Neural progenitor cell (in vitro differentiated cells): ENCODE results near the gene ZNF595. TPM values are rescaled to one million over a fixed set of nuclear protein-coding genes. Genes with fewer than 3 reads are reported as not detected.
"Not testable (repeated sequence)": the region's sequence is repeated elsewhere in the genome, so short reads cannot be mapped to it uniquely, and the experiment has no call there.

Source experiments
- DNase-seq: peaks from one replicate; pipeline ENCODE4 v3.0.0-alpha.2; 2016; ENCODE audit warnings: low spot score
- H2AFZ ChIP-seq: fragments of 200-600 bp; sonication (generic); replicated peaks from 2 replicates; pipeline ENCODE4 v1.6.1; 2016; ENCODE audit warnings: antibody characterized with exemption
- H3F3A ChIP-seq: fragments of 200-600 bp; sonication (generic); 2 replicates; pipeline ENCODE4 v1.6.1; 2016; ENCODE audit warnings: antibody characterized with exemption, low read depth
- H3K27ac ChIP-seq: fragments of 200-600 bp; sonication (generic); 2 replicates; pipeline ENCODE4 v1.5.1; 2016; ENCODE audit warnings: mild to moderate bottlenecking
- H3K27me3 ChIP-seq: fragments of 200-600 bp; sonication (generic); 2 replicates; pipeline ENCODE4 v1.6.1; 2016; ENCODE audit warnings: mild to moderate bottlenecking, moderate library complexity
- H3K36me3 ChIP-seq: fragments of 200-600 bp; sonication (generic); 2 replicates; pipeline ENCODE4 v1.5.1; 2016
- H3K4me1 ChIP-seq: fragments of 200-600 bp; sonication (generic); 2 replicates; pipeline ENCODE4 v1.6.1; 2016; ENCODE audit warnings: mixed run types
- H3K4me2 ChIP-seq: fragments of 200-600 bp; sonication (generic); 2 replicates; pipeline ENCODE4 v1.6.1; 2016
- H3K4me3 ChIP-seq: fragments of 200-600 bp; sonication (generic); 2 replicates; pipeline ENCODE4 v1.5.1; 2016
- H3K79me2 ChIP-seq: fragments of 200-600 bp; sonication (generic); 2 replicates; pipeline ENCODE4 v1.6.1; 2016; ENCODE audit warnings: low read depth
- H3K9ac ChIP-seq: fragments of 200-600 bp; sonication (generic); 2 replicates; pipeline ENCODE4 v1.6.1; 2016
- H3K9me3 ChIP-seq: fragments of 200-600 bp; sonication (generic); 2 replicates; pipeline ENCODE4 v1.5.1; 2016; ENCODE audit warnings: low read depth
- H4K20me1 ChIP-seq: fragments of 200-600 bp; sonication (generic); 2 replicates; pipeline ENCODE4 v1.6.1; 2016; ENCODE audit warnings: low read depth
- H3K27ac Mint-ChIP-seq: 3 replicates; pipeline ENCODE4 v1.8.0; 2021; ENCODE audit warnings: mixed read lengths
- H3K27me3 Mint-ChIP-seq: 2 replicates; pipeline ENCODE4 v1.8.0; 2022; ENCODE audit warnings: low read depth, mild to moderate bottlenecking, inconsistent platforms, moderate library complexity, mixed read lengths; ENCODE audit not compliant: insufficient read depth
- H3K36me3 Mint-ChIP-seq: 3 replicates; pipeline ENCODE4 v1.8.0; 2021; ENCODE audit warnings: mixed read lengths
- H3K4me1 Mint-ChIP-seq: 3 replicates; pipeline ENCODE4 v1.8.0; 2021; ENCODE audit warnings: mixed read lengths
- H3K4me3 Mint-ChIP-seq: 3 replicates; pipeline ENCODE4 v1.8.0; 2021; ENCODE audit warnings: mild to moderate bottlenecking, moderate library complexity, mixed read lengths
- H3K9me3 Mint-ChIP-seq: 3 replicates; pipeline ENCODE4 v1.8.0; 2020; ENCODE audit warnings: mixed read lengths
- EZH2 ChIP-seq: fragments of 200-600 bp; sonication (generic); IDR thresholded peaks from 2 replicates; pipeline ENCODE4 v1.6.1; 2017; ENCODE audit warnings: antibody characterized with exemption, mild to moderate bottlenecking, moderate library complexity
- EZH2phosphoT487 ChIP-seq: fragments of 200-600 bp; sonication (generic); IDR thresholded peaks from 2 replicates; pipeline ENCODE4 v1.6.1; 2017; ENCODE audit warnings: antibody characterized with exemption
- total RNA-seq: library from RNA; depleted of rRNA; stranded (reverse); fragments of >200 nt; gene quantifications from 2 replicates; pipeline ENCODE4 v1.2.3, GENCODE V29; 2015; ENCODE audit warnings: low replicate concordance
- TF ChIP-seq, protein P1 (sequence below): fragments of 200-600 bp; sonication (generic); IDR thresholded peaks from 2 replicates; pipeline ENCODE4 v1.5.1; 2017; ENCODE audit warnings: antibody characterized with exemption, mild to moderate bottlenecking

Gene ZNF595
- total RNA-seq, 1 donor from 2014 or later, result 36.0 TPM

- H3K9ac ChIP-seq, H3K4me1 Mint-ChIP-seq, H3K4me2 ChIP-seq, H3K27ac ChIP-seq, H3K9me3 Mint-ChIP-seq, DNase-seq, H4K20me1 ChIP-seq, H3K4me3 ChIP-seq, H3K27me3 ChIP-seq, H3K27me3 Mint-ChIP-seq, H3K79me2 ChIP-seq, H2AFZ ChIP-seq, H3K4me3 Mint-ChIP-seq, H3K4me1 ChIP-seq, H3K36me3 Mint-ChIP-seq, H3K36me3 ChIP-seq, H3F3A ChIP-seq, H3K27ac Mint-ChIP-seq: not testable (repeated sequence)
- H3K9me3 ChIP-seq, result peaks cover 11% of the 10 kb centered on the region
Measured at GRCh38 chr4:51655-52277, 1.4 kb upstream of the ZNF595 start.

- H3K4me3 Mint-ChIP-seq, H3K79me2 ChIP-seq, H3K27me3 Mint-ChIP-seq, H3K4me2 ChIP-seq, H3K27ac Mint-ChIP-seq, H3K9me3 ChIP-seq, H3K9me3 Mint-ChIP-seq, H3F3A ChIP-seq, H3K27ac ChIP-seq, H4K20me1 ChIP-seq, H3K36me3 ChIP-seq, H3K4me1 Mint-ChIP-seq, H3K4me1 ChIP-seq, H3K36me3 Mint-ChIP-seq, DNase-seq, H2AFZ ChIP-seq, H3K9ac ChIP-seq, H3K27me3 ChIP-seq: not testable (repeated sequence)
- peak overlapping the region; percentile 40 for H3K4me3 ChIP-seq
Measured at GRCh38 chr4:53521-53920, 400 bp downstream of the ZNF595 start.

DNA sequence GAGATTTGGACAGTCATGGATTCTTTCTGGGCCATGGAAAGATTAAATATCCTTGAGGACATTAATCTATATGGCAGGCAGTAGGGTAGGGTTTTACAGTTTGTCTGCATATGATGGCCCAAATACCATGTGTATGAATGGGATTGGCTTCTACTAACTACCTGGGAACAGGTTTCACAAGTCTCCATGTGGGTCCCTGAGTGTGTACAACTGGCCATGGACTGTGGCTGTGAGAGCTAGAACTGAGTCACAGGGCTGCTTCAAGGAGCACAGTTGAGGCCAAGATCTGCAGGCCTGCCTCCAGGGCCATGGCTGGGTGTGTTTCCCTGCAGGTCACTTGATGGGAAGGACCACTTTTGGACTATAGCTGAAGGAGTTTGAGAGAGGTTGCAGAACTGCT lies 11.6 kb downstream of the ZNF595 start:
- H3K27me3 Mint-ChIP-seq, H3K4me1 ChIP-seq, H3F3A ChIP-seq, H3K27me3 ChIP-seq, H3K9ac ChIP-seq, H2AFZ ChIP-seq, H3K4me1 Mint-ChIP-seq, H4K20me1 ChIP-seq, H3K36me3 Mint-ChIP-seq, H3K36me3 ChIP-seq, H3K4me3 ChIP-seq, DNase-seq, H3K27ac ChIP-seq, H3K27ac Mint-ChIP-seq, H3K4me2 ChIP-seq, H3K4me3 Mint-ChIP-seq: not testable (repeated sequence)
- peaks cover 15% of the 10 kb centered on the region for H3K9me3 Mint-ChIP-seq
- H3K9me3 ChIP-seq, result peaks cover 18% of the 10 kb centered on the region
- H3K79me2 ChIP-seq, result peaks cover 13% of the 10 kb centered on the region

GRCh38 chr4:71830-72229 lies 18.7 kb downstream of the ZNF595 start:
- H3K9ac ChIP-seq, result no peak overlapping the region
- H4K20me1 ChIP-seq, result no peaks in the 10 kb centered on the region
- no peak overlapping the region for H3K27ac ChIP-seq
- Mint-ChIP-seq H3K9me3 (peaks cover 57% of the 10 kb centered on the region), H3K36me3 (no peaks in the 10 kb centered on the region), H3K27me3 (no peaks in the 10 kb centered on the region), H3K27ac (no peak overlapping the region), H3K4me3 (no peak overlapping the region), H3K4me1 (no peaks in the 10 kb centered on the region)
- DNase-seq, result no peak
- no peak overlapping the region for H3K4me2 ChIP-seq
- H3K36me3 ChIP-seq, result peaks cover 56% of the 10 kb centered on the region
- no peaks in the 10 kb centered on the region for H3K27me3 ChIP-seq
- no peak overlapping the region for H2AFZ ChIP-seq
- H3K79me2 ChIP-seq, result peaks cover 82% of the 10 kb centered on the region
- peaks cover 67% of the 10 kb centered on the region for H3K9me3 ChIP-seq
- no peaks in the 10 kb centered on the region for H3F3A ChIP-seq
- H3K4me1 ChIP-seq, result no peaks in the 10 kb centered on the region
- TF ChIP-seq EZH2 (no peak), EZH2phosphoT487 (no peak)
- TF ChIP-seq, protein P1, sequence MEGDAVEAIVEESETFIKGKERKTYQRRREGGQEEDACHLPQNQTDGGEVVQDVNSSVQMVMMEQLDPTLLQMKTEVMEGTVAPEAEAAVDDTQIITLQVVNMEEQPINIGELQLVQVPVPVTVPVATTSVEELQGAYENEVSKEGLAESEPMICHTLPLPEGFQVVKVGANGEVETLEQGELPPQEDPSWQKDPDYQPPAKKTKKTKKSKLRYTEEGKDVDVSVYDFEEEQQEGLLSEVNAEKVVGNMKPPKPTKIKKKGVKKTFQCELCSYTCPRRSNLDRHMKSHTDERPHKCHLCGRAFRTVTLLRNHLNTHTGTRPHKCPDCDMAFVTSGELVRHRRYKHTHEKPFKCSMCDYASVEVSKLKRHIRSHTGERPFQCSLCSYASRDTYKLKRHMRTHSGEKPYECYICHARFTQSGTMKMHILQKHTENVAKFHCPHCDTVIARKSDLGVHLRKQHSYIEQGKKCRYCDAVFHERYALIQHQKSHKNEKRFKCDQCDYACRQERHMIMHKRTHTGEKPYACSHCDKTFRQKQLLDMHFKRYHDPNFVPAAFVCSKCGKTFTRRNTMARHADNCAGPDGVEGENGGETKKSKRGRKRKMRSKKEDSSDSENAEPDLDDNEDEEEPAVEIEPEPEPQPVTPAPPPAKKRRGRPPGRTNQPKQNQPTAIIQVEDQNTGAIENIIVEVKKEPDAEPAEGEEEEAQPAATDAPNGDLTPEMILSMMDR, result no peak
- no peak overlapping the region for H3K4me3 ChIP-seq

DNA sequence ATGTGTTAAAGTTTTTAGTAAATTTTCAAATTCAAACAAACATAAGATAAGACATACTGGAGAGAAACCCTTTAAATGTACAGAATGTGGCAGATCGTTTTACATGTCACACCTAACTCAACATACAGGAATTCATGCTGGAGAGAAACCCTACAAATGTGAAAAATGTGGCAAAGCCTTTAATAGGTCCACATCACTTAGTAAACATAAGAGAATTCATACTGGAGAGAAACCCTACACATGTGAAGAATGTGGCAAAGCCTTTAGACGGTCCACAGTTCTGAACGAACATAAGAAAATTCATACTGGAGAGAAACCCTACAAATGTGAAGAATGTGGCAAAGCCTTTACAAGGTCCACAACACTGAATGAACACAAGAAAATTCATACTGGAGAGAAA lies 32.8 kb downstream of the ZNF595 start:
- H3K4me3 ChIP-seq, result no peak overlapping the region

GRCh38 chr4:86559-87324 lies 33.6 kb downstream of the ZNF595 start:
- not testable (repeated sequence) for H3F3A ChIP-seq, H3K27me3 Mint-ChIP-seq, H3K4me3 ChIP-seq, H3K36me3 Mint-ChIP-seq, H3K27me3 ChIP-seq, H3K4me3 Mint-ChIP-seq, H3K79me2 ChIP-seq, H3K27ac ChIP-seq, H3K4me2 ChIP-seq, DNase-seq, H2AFZ ChIP-seq, H4K20me1 ChIP-seq, H3K4me1 ChIP-seq, H3K9ac ChIP-seq, H3K27ac Mint-ChIP-seq, H3K4me1 Mint-ChIP-seq
- H3K9me3 Mint-ChIP-seq, result peaks cover 65% of the 10 kb centered on the region
- Histone ChIP-seq H3K9me3 (peaks cover 86% of the 10 kb centered on the region), H3K36me3 (peaks cover 59% of the 10 kb centered on the region)

More for the DNA sequence above, 32.8 kb downstream of the ZNF595 start:
- TF ChIP-seq, protein P1, result no peak
- TF ChIP-seq EZH2, result no peak
- TF ChIP-seq EZH2phosphoT487, result no peak
- Histone ChIP-seq H3K4me2 (no peak overlapping the region), H3K4me1 (no peaks in the 10 kb centered on the region), H4K20me1 (no peaks in the 10 kb centered on the region), H3K36me3 (peaks cover 66% of the 10 kb centered on the region), H3K9me3 (peaks cover 86% of the 10 kb centered on the region), H2AFZ (no peak overlapping the region), H3K27ac (no peak overlapping the region), H3F3A (peaks cover 5% of the 10 kb centered on the region), H3K27me3 (no peaks in the 10 kb centered on the region), H3K79me2 (peaks cover 11% of the 10 kb centered on the region), H3K9ac (no peak overlapping the region)
- H3K4me3 Mint-ChIP-seq, result no peak overlapping the region
- no peaks in the 10 kb centered on the region for H3K4me1 Mint-ChIP-seq
- peaks cover 65% of the 10 kb centered on the region for H3K9me3 Mint-ChIP-seq
- peaks cover 4% of the 10 kb centered on the region for H3K36me3 Mint-ChIP-seq
- no peak for DNase-seq
- no peak overlapping the region for H3K27ac Mint-ChIP-seq
- no peaks in the 10 kb centered on the region for H3K27me3 Mint-ChIP-seq
